Kasumi-1 (cell line): Measurements from ENCODE around the gene TSPEAR.
"Not testable (repeated sequence)": the region's sequence is repeated elsewhere in the genome, so short reads cannot be mapped to it uniquely, and the experiment has no call there.

ENCODE experiments used
- DNase-seq, 2 experiments: peaks; one replicate each; lab custom pipeline; 2025; lab: John Stamatoyannopoulos, UW

Gene TSPEAR

GRCh38 chr21:44684077-44684476 is 27.3 kb downstream of the TSPEAR start:
- no peak for DNase-seq

DNA sequence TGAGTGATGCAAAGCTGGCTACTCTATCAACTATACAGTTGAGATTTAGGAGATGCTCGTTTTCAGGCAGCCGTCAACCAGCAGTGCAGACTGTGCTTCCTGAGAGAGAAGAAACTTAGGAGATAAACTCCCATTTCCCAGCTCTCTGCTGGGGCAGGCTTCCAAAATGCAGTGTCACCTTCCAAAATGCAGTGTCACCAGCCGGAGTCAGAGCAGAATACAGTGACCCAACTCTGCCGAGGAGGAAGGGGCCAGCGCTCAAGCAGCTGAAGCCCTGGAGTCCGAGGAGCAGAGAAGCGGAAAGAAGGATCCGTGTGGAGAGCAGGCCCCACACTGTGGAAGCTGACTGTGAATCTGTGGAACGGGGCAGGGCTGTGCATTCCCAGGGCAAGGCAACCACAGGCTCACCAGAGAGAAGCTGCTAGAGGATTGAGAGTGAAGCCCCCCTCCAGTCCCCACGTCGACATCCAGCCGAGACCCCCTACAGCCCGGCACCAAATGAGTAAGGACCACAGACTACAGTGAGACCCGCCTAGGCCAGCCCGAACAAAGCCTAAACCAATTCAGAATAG is 28.7 kb downstream of the TSPEAR start:
- no peak for DNase-seq

GRCh38 chr21:44681861-44682579 is 29.4 kb downstream of the TSPEAR start, which contains the start of gene KRTAP12-1:
KRTAP12-1 (minus strand) TSS chr21:44682163; CDS start chr21:44682123, 40 bp downstream.
- no peak for DNase-seq

- DNase-seq, result no peak
These were observed 30.2 kb downstream of the TSPEAR start for GRCh38 chr21:44681152-44681551.

GRCh38 chr21:44677881-44678280 is 33.5 kb downstream of the TSPEAR start:
- no peak for DNase-seq

- no peak for DNase-seq
These were observed 39.5 kb downstream of the TSPEAR start for GRCh38 chr21:44671911-44672310.

DNA sequence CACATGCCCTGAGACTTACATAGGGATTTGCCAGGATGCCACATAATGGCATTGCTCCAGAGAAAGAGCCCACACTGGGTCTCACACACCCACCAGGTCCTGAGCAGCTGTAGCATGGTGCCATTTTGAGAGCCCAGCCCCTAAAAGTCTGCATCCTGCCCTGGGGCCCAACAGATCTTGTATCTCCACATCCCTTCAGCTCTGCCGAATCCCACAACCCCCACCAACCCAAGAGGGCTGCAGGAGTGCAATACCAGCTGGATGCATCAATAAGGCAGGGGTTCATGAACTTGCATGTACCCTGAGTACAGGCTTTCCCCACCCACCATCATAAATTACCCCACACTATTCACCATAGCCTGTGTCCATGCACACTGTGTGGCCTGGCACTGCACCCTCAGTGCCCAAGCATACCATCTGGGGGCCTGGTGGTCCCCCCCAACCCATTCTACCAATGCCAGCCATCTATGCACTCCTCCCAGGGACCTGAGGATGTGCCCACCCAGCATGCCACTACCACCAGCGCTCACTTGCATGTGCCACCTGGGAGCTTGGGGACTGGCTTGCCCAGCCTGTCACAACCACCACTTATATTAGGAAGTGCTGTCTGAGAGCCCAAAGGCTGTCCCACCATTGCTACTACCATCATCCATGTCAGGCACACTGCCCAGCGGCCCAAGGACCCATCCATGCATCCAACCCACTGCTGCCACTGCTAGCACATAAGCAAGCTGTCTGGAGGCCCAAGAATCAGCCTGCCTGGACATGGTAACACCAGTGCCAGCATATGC is 40.5 kb downstream of the TSPEAR start:
- no peak for DNase-seq

- no peak for DNase-seq
These were observed 43.8 kb downstream of the TSPEAR start for GRCh38 chr21:44667612-44668011.

DNA sequence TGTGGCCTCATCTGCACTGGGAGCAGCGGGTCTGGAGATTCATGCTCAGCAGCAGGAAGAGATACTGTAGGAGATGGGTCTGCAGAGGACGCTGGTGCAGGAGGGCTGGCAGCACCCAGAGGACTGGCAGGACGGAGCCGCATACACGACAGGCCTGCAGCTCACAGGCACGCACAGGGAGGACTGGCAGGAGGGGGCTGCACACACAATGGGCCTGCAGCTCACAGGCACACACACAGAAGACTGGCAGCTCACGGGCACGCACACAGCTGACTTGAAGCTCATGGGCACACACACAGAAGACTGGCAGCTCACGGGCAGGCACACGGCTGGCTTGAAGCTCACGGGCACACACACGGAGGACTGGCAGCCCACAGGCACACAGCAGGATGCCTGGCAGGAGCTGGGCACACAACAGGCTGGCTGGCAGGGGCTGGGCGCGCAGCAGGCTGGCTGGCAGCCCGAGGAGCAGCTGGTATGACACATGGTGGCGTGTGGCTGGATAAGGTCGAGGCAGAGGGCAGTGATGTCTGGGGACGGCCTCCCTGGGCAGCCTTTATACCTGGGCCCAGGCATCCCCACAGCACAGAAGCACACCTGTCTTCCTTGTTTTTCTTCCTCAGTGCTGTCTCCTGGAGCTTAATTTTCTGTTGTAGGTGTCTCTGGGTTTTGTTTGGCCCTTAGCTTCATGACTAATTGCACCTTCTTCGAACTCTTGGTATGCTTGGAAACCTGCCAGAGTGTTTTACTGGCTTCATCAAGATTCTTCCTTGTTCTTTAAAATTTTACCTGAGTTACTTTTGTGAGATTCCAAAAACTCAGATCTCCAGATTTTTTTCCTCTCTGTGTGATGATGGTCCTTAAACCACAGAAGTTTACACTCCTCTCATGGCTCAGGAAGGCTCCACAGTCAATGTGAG is 44.7 kb downstream of the TSPEAR start, which contains the start of gene KRTAP12-2:
Gene KRTAP12-2, minus strand, starts transcription at position 527 of the 920 bp plus-strand sequence. Its CDS starts 41 bp downstream, at position 486.
- no peak for DNase-seq

DNA sequence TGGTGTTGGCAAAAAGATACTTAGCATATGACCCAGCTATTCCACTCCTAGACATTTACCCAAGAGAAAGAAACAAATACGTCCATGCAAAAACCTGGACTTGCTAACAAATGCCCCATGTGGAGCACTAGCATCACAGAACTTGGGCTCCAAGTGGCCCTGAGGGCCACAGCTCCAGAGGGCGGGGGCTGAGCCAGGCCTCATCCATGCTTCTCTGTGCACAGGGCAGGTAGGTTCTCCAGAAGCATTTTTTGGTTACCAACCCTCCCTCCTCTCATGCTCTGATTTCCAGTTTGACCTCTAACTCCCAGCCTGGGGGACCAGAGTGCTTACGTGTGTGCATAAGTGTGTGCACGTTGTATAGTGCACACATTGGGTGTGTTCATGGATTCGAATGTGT is 46.7 kb downstream of the TSPEAR start:
- DNase-seq, result no peak

- not testable (repeated sequence) for DNase-seq
These were observed 49.8 kb downstream of the TSPEAR start for GRCh38 chr21:44661567-44661966.

GRCh38 chr21:44658913-44659595 is 52.3 kb downstream of the TSPEAR start:
- no peak for DNase-seq

DNA sequence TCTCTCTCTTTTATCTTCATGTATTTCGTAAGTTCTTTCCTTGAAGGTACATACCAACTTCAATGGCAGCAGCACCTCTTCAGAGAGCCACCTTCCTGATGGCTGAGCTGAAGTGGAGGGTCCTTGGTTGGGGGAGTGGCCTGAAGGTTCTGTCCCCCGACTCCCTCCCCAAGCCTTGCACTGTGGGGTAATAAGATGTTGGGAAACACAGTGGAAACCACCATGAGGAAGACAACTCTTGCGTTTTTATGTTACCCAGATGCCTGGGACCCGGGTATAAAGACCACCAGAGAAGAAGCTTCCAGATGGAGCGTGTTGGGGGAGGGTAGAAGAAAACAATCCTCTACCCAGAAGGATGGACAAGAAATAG is 52.8 kb downstream of the TSPEAR start:
- no peak for DNase-seq

DNA sequence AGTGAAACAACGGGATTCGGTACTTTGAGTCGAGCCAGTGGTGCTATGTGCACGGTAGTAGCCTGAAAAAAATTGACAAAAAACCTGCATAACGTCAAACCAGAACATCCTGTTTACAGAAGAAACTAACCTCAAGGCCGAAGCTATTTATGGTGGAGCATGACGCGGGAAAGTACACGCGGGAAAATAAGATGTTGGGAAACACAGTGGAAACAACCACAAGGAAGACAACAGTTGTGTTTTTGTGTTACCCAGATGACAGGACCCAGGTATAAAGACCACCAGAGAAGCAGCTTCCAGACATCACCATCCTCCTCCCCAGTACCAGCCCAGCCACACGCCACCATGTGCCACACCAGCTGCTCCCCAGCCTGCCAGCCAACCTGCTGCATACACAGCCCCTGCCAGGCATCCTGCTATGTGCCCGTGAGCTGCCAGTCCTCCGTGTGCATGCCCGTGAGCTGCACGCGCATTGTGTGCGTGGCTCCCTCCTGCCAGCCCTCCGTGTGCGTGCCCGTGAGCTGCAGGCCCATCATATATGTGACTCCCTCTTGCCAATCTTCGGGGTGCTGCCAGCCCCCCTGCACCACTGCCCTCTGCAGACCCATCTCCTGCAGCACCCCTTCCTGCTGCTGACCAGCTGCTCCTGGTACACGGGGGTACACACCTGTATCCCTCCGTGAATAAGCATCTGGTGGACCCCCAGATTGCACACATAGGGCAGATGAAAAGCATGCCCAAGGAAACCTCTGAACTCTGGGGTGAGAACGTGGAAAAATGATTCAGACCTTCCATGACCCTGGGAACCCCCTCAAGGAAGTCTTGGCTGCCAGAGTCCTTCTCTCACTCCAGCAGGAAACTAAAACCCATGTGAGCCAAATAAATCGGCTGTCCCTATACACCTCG is 53.5 kb downstream of the TSPEAR start, which contains the start of gene KRTAP12-3:
Gene KRTAP12-3, plus strand, starts transcription at position 298 of the 906 bp plus-strand sequence. Its CDS starts 48 bp downstream, at position 346.
- no peak for DNase-seq

DNA sequence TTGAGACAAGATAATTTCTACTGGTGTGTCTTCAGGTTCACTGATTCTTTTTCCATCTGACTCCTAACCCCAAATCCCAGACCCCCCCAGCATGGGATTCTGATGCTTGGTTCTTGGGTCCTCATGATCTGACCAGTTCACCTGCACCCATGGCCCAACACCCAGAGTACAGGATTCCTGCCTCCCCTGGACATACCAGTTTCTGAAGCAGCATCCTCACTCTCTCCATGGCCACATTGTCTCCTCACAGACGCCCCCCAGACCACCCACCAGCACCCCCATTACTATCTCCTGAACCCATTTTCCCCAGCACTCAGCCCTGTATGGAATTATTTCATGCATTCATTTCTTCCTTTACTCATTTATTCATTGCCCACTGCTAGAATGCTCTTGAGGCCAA is 54.5 kb downstream of the TSPEAR start:
- DNase-seq, result no peak

DNA sequence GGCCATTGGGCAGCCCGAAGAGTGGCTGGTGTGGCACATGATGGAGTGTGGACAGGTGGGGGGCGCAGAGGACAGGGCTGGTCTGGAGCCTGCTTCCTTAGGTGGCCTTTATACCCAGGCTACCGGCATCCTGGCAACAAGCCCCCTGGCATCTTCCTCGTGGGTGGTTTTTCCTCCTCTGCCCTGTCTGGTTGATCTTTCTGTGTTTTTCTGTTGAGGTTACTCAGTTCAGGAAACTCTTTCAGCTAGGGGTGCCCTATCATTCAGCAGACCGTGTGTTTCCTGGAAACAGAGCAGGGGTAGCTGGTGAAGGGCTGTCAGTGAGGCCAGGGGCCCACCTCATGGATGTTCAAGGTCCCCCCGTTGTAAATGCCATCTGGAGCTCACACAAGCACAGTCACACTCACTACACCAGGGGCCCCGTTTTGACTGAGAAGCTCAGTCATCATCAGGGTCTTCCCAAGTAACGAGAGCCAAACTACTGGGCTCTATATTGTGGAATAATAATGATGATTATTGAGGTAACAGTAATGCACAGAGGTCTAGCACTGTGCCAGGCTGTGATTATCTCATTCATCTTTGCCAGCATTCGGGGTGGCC is 56.7 kb downstream of the TSPEAR start, which contains the start of gene KRTAP12-4:
Gene KRTAP12-4, minus strand, starts transcription at position 84 of the 600 bp plus-strand sequence. Its CDS starts 45 bp downstream, at position 39.
- DNase-seq, result no peak

DNA sequence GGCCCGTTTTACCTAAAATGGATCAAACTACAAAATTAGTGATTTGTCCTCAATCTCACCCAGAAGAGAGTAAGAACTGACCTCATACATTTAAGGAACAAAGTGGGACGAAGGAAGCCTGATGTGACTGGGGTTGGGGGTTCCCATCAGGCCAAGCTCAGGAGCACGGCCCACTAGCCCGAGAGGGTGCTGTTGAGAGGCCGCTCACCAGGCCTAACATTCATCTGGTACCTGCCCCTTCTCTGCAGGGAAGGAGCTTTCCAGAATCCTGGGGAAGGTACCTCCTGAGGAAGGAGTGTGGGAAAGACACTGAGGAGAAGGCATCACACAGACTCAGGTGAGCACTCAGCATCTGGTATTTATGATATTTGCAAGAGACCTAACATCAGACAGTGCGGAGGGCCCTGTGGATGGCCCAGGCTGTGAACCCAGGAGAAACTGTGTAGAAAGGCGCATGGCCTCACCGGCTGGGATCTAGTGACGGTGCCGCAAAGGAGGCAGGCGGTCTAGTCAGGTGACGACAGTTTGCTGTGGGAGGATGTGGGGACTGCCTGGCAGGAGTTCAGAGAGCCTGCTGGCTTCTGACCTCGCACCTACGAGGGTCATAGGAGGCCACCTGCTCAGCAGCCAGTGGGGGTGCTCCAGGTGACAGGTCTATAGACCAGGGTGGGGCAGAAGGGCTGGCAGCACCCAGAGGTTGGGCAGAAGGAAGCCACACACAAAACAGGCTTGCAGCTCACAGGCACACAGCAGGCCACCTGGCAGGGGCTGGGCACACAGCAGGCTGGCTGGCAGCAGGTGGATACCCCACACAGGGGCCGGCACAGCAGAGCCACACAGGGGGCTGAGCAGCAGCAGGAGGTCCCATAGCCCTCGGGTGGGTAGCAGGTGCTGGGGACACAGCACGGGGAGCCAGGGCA is 57.5 kb downstream of the TSPEAR start:
- no peak for DNase-seq

GRCh38 chr21:44653123-44653522 is 58.2 kb downstream of the TSPEAR start:
- DNase-seq, result no peak
